ENCODE data around the gene LILRB2.

The LILRB2 gene

GRCh38 chr19:54316746-54317107 is 35.8 kb upstream of the LILRB2 start:
- Histone ChIP-seq H3K4me3 (ENCODE audit: insufficient read depth in 1 of 2, low read depth in 1 of 2, low read length in 2 of 2) (no peak overlapping the region), H3K27ac (ENCODE audit: low read length, poor library complexity, severe bottlenecking) (no peak overlapping the region), H3K79me1 (replicated peaks; ENCODE audit: low read length, poor library complexity, severe bottlenecking) (no peaks in the 10 kb centered on the region), H2BK12ac (ENCODE audit: low read length in 2 of 2) (no peak overlapping the region), H3K9ac (ENCODE audit: low read length) (no peak overlapping the region), H3K18ac (ENCODE audit: low read depth in 1 of 2, low read length in 2 of 2) (no peak overlapping the region), H4K91ac (ENCODE audit: low read length) (no peak overlapping the region), H3K14ac (ENCODE audit: low read length in 2 of 2) (no peak overlapping the region), H2AFZ (ENCODE audit: low read depth, low read length) (no peak overlapping the region), H3K4ac (ENCODE audit: low read depth in 1 of 2, low read length in 2 of 2) (no peak overlapping the region), H2AK5ac (ENCODE audit: low read length, severe bottlenecking) (no peak overlapping the region), H2BK5ac (ENCODE audit: low read depth, low read length, poor library complexity, severe bottlenecking) (no peak overlapping the region), H2BK120ac (ENCODE audit: low read depth, low read length) (no peak overlapping the region), H3K36me3 (ENCODE audit: control insufficient read depth in 1 of 2, insufficient read depth in 2 of 2, low read depth in 1 of 2, low read length in 2 of 2) (no peaks in the 10 kb centered on the region), H4K8ac (ENCODE audit: low read length) (no peak overlapping the region), H3K4me2 (ENCODE audit: low read length, poor library complexity, severe bottlenecking) (no peak overlapping the region), H3K27me3 (ENCODE audit: control insufficient read depth in 1 of 2, insufficient read depth in 1 of 2, low read length in 2 of 2) (peaks cover 0 to 35% of the 10 kb centered on the region in 2 experiments), H3K9me3 (ENCODE audit: control insufficient read depth, low read length) (peaks cover 2% of the 10 kb centered on the region), H3K23ac (ENCODE audit: low read length in 2 of 2) (no peak overlapping the region), H3K4me1 (ENCODE audit: control insufficient read depth, insufficient read depth, low read depth, low read length) (no peaks in the 10 kb centered on the region), H2BK15ac (ENCODE audit: low read depth, poor library complexity, severe bottlenecking) (no peak overlapping the region)
- 33% methylated on average over 10 of the region's 11 CpGs for WGBS
- no peak for DNase-seq

DNA sequence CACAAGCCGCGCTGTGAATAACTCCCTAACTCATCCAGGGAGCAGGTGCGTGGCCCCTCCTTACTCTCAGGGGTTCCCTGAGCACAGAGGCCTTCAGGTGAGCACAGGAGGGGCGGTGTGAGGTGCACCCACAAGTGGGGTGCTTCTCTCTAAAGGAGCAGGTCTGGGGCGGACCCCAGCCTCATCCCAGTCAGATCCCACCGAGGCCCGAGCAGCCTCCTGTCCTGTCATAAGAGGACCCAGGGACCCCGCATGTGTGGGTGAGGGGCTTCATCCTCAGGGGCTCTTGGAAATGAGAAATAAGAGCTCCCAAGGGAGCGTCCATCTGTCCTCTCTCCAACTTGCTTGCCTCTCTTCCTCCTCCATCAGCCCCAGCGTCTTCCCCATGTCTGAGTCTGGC is 35.0 kb upstream of the LILRB2 start:
- WGBS, result 73% methylated on average over 8 of the region's 10 CpGs
- H3K4me3 ChIP-seq (ENCODE audit: insufficient read depth in 1 of 2, low read depth in 1 of 2, low read length in 2 of 2), result no peak overlapping the region
- H3K23ac ChIP-seq (ENCODE audit: low read length in 2 of 2), result no peak overlapping the region
- H3K4me1 ChIP-seq (ENCODE audit: control insufficient read depth, insufficient read depth, low read depth, low read length), result no peaks in the 10 kb centered on the region
- H3K18ac ChIP-seq (ENCODE audit: low read depth in 1 of 2, low read length in 2 of 2), result no peak overlapping the region
- no peak overlapping the region for H2BK120ac ChIP-seq (ENCODE audit: low read depth, low read length)
- no peaks in the 10 kb centered on the region for H3K36me3 ChIP-seq (ENCODE audit: control insufficient read depth in 1 of 2, insufficient read depth in 2 of 2, low read depth in 1 of 2, low read length in 2 of 2)
- H3K4ac ChIP-seq (ENCODE audit: low read depth in 1 of 2, low read length in 2 of 2), result no peak overlapping the region
- no peak overlapping the region for H2AK5ac ChIP-seq (ENCODE audit: low read length, severe bottlenecking)
- H3K9ac ChIP-seq (ENCODE audit: low read length), result no peak overlapping the region
- no peaks in the 10 kb centered on the region for H3K79me1 ChIP-seq (replicated peaks; ENCODE audit: low read length, poor library complexity, severe bottlenecking)
- H3K27ac ChIP-seq (ENCODE audit: low read length, poor library complexity, severe bottlenecking), result no peak overlapping the region
- H3K27me3 ChIP-seq (ENCODE audit: control insufficient read depth in 1 of 2, insufficient read depth in 1 of 2, low read length in 2 of 2), result peaks cover 0 to 34% of the 10 kb centered on the region in 2 experiments
- peaks cover 1% of the 10 kb centered on the region for H3K9me3 ChIP-seq (ENCODE audit: control insufficient read depth, low read length)
- H2BK12ac ChIP-seq (ENCODE audit: low read length in 2 of 2), result no peak overlapping the region
- no peak overlapping the region for H2BK15ac ChIP-seq (ENCODE audit: low read depth, poor library complexity, severe bottlenecking)
- no peak overlapping the region for H3K4me2 ChIP-seq (ENCODE audit: low read length, poor library complexity, severe bottlenecking)
- DNase-seq, result no peak
- H4K8ac ChIP-seq (ENCODE audit: low read length), result no peak overlapping the region
- H2AFZ ChIP-seq (ENCODE audit: low read depth, low read length), result no peak overlapping the region
- no peak overlapping the region for H4K91ac ChIP-seq (ENCODE audit: low read length)
- H2BK5ac ChIP-seq (ENCODE audit: low read depth, low read length, poor library complexity, severe bottlenecking), result no peak overlapping the region
- H3K14ac ChIP-seq (ENCODE audit: low read length in 2 of 2), result no peak overlapping the region

DNA sequence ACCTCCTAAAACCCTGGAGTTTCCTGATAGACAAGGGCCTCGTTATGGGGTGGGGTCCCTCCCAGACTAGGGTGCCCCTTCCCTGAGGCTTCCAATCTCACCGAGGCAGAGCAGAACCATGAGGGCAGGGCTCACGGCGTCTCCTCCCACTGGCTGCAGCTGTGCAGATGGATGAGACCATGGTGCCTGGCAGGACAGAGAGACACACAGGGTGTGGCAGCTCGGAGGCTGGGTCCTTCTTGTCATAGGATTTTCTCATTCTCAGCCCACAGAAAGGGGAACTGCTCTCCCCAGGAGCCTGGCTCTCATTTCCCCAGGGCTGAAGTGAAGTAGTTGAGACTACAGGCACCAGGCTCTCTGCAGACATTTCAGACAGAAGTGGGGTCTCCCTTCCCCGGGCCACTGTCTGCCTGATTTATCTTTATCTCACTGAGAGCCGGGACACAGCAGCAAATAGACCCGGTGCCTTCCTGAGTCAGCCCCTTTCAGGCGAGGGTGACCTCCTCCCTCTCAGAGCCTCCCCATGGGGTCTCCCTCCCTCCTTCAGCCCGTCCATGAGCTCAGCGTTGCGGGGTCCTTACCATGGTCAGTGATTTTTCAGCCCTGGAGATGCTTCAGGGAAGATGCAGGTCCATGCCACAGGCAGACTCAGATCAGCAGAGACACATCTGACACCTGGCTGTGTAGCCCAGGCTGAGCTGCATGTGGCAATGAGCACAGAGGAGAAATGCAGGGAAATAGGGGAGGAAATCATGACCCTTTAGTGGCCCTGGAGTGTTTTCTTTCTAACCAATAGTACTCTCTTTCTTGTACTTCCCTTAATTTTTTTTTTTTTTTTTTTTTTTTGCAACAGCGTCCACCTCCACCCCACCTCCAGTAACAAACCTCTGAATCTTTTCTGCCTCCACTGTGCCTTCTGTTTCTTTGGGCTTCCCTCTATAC is 31.8 kb upstream of the LILRB2 start, which contains the start of gene LILRA5:
Gene LILRA5 (minus strand): TSS at position 731 of the 942 bp plus-strand sequence. CDS start 147 bp downstream, at position 584.
- H2BK120ac ChIP-seq (ENCODE audit: low read depth, low read length), result no peak within 1 kb of the TSS
- H3K4me2 ChIP-seq (ENCODE audit: low read length, poor library complexity, severe bottlenecking), result no peak within 1 kb of the TSS
- DNase-seq, result no peak
- H3K27ac ChIP-seq (ENCODE audit: low read length, poor library complexity, severe bottlenecking), result no peak within 1 kb of the TSS
- no peak within 1 kb of the TSS for H2BK15ac ChIP-seq (ENCODE audit: low read depth, poor library complexity, severe bottlenecking)
- no peak within 1 kb of the TSS for H3K4me3 ChIP-seq (ENCODE audit: insufficient read depth in 1 of 2, low read depth in 1 of 2, low read length in 2 of 2)
- no peak within 1 kb of the TSS for H2BK5ac ChIP-seq (ENCODE audit: low read depth, low read length, poor library complexity, severe bottlenecking)
- 65% methylated on average over 12 of the region's 13 CpGs for WGBS
- H3K23ac ChIP-seq (ENCODE audit: low read length in 2 of 2), result no peak within 1 kb of the TSS
- H2BK12ac ChIP-seq (ENCODE audit: low read length in 2 of 2), result no peak within 1 kb of the TSS
- H3K4me1 ChIP-seq (ENCODE audit: control insufficient read depth, insufficient read depth, low read depth, low read length), result no peaks in the 10 kb centered on the region
- no peak within 1 kb of the TSS for H2AFZ ChIP-seq (ENCODE audit: low read depth, low read length)
- no peaks in the 10 kb centered on the region for H3K79me1 ChIP-seq (replicated peaks; ENCODE audit: low read length, poor library complexity, severe bottlenecking)
- H3K9me3 ChIP-seq (ENCODE audit: control insufficient read depth, low read length), result no peaks in the 10 kb centered on the region
- no peak within 1 kb of the TSS for H4K91ac ChIP-seq (ENCODE audit: low read length)
- no peak within 1 kb of the TSS for H3K18ac ChIP-seq (ENCODE audit: low read depth in 1 of 2, low read length in 2 of 2)
- H2AK5ac ChIP-seq (ENCODE audit: low read length, severe bottlenecking), result no peak within 1 kb of the TSS
- no peak within 1 kb of the TSS for H3K4ac ChIP-seq (ENCODE audit: low read depth in 1 of 2, low read length in 2 of 2)
- no peak within 1 kb of the TSS for H3K9ac ChIP-seq (ENCODE audit: low read length)
- no peak within 1 kb of the TSS for H3K14ac ChIP-seq (ENCODE audit: low read length in 2 of 2)
- no peaks in the 10 kb centered on the region for H3K36me3 ChIP-seq (ENCODE audit: control insufficient read depth in 1 of 2, insufficient read depth in 2 of 2, low read depth in 1 of 2, low read length in 2 of 2)
- no peak within 1 kb of the TSS for H4K8ac ChIP-seq (ENCODE audit: low read length)
- H3K27me3 ChIP-seq (ENCODE audit: control insufficient read depth in 1 of 2, insufficient read depth in 1 of 2, low read length in 2 of 2), result peaks cover 0 to 29% of the 10 kb centered on the region in 2 experiments

DNA sequence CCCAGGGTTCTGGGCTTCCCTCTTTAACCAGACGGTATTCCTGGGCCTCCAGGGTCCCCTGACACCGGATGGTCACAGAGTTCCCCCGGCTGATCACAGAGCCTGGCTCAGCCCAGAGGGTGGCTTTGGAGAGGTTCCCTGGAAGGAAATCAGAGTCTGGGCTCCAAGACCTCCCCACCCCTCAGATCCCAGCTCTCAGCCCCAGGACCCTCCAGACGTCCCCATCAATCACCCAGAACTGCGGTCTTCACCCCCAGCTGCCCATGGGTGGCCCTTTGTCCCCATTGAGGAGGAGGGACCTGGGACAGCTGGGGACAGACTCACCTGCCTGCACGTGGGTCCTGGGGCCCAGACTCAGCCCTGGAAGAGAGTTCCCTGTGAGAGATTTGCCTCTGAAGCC is 31.1 kb upstream of the LILRB2 start:
- H4K91ac ChIP-seq (ENCODE audit: low read length), result no peak overlapping the region
- no peak overlapping the region for H2AFZ ChIP-seq (ENCODE audit: low read depth, low read length)
- no peaks in the 10 kb centered on the region for H3K9me3 ChIP-seq (ENCODE audit: control insufficient read depth, low read length)
- no peak overlapping the region for H2BK5ac ChIP-seq (ENCODE audit: low read depth, low read length, poor library complexity, severe bottlenecking)
- no peak overlapping the region for H2BK12ac ChIP-seq (ENCODE audit: low read length in 2 of 2)
- no peak overlapping the region for H3K18ac ChIP-seq (ENCODE audit: low read depth in 1 of 2, low read length in 2 of 2)
- no peaks in the 10 kb centered on the region for H3K79me1 ChIP-seq (replicated peaks; ENCODE audit: low read length, poor library complexity, severe bottlenecking)
- no peak overlapping the region for H3K27ac ChIP-seq (ENCODE audit: low read length, poor library complexity, severe bottlenecking)
- no peak overlapping the region for H3K4ac ChIP-seq (ENCODE audit: low read depth in 1 of 2, low read length in 2 of 2)
- no peaks in the 10 kb centered on the region for H3K36me3 ChIP-seq (ENCODE audit: control insufficient read depth in 1 of 2, insufficient read depth in 2 of 2, low read depth in 1 of 2, low read length in 2 of 2)
- H3K4me1 ChIP-seq (ENCODE audit: control insufficient read depth, insufficient read depth, low read depth, low read length), result no peaks in the 10 kb centered on the region
- no peak overlapping the region for H4K8ac ChIP-seq (ENCODE audit: low read length)
- no peak overlapping the region for H3K4me2 ChIP-seq (ENCODE audit: low read length, poor library complexity, severe bottlenecking)
- H2BK120ac ChIP-seq (ENCODE audit: low read depth, low read length), result no peak overlapping the region
- H2BK15ac ChIP-seq (ENCODE audit: low read depth, poor library complexity, severe bottlenecking), result no peak overlapping the region
- H3K27me3 ChIP-seq (ENCODE audit: control insufficient read depth in 1 of 2, insufficient read depth in 1 of 2, low read length in 2 of 2), result peaks cover 0 to 26% of the 10 kb centered on the region in 2 experiments
- 63% methylated on average over 6 of the region's 6 CpGs for WGBS
- H3K14ac ChIP-seq (ENCODE audit: low read length in 2 of 2), result no peak overlapping the region
- no peak overlapping the region for H3K9ac ChIP-seq (ENCODE audit: low read length)
- no peak overlapping the region for H3K4me3 ChIP-seq (ENCODE audit: insufficient read depth in 1 of 2, low read depth in 1 of 2, low read length in 2 of 2)
- DNase-seq, result no peak
- H3K23ac ChIP-seq (ENCODE audit: low read length in 2 of 2), result no peak overlapping the region
- H2AK5ac ChIP-seq (ENCODE audit: low read length, severe bottlenecking), result no peak overlapping the region

Measured in mesenchymal stem cell (in vitro differentiated cells and primary cell).